ENCODE measurements around the gene HMGCLL1. TPM values are rescaled to one million over a fixed set of nuclear protein-coding genes. Genes with fewer than 3 reads are reported as not detected.

Gene HMGCLL1
- total RNA-seq, result 1 to 10 TPM; 7.2 to 9.2 TPM
- polyA plus RNA-seq (ENCODE audit: insufficient read depth, low read depth, low replicate concordance), result 2.2 TPM
- long read RNA-seq, donor 1, partial matches to known transcripts, result 0 of 1 reads
- long read RNA-seq, donor 1, other reads (novel, unspliced or antisense), result 0 of 1 reads
- long read RNA-seq, donor 2, result 0 reads

DNA sequence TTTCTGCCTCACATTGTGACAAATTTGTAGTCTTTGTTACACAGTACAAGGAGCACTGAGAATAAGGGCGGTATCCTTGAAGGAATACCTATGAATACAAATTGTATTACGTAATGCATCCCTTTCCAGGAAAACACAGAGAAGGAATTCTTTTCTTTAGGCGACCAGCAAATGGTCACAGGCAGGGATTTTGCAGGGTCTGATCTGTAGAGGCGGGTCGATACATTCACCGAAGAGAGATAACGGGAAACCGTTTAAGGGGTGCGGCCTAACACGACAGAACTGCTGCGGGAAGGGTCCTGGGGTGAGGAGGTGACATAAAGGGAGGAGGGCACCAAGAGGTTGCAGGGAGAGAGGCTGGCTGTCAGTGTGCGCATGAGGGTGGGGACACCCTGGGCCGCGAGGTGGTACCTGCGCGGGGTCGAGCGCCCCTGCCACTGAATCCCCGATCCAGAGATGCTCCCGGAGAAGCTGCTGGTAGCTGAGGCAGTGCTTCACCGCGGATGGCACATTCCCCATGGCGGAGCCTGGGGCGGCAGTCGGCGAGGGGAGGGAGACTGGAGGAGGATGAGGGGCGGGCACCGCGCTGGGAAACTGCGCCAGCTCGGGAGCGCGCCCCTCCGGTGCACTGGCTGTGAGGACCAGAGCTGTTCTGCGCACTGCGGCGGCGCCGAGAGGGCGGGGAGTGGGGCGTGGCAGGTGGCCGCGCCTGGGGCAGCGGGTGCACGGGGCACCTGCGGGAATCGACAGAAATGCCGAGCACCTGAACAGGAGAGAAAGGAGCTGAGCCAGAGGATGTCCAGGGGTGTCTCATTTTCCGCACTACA, at the start of gene HMGCLL1:
HMGCLL1 (minus strand) TSS at position 656 of the 827 bp plus-strand sequence; CDS start at position 519, 137 bp downstream.
- Histone ChIP-seq H3K36me3 (ENCODE audit: low read depth, missing control alignments) (no peaks in the 10 kb centered on the region), H3K27me3 (no peaks in the 10 kb centered on the region), H3K4me1 (no peaks in the 10 kb centered on the region), H3K4me3 (peak within 1 kb of the TSS; percentile 47 to 69), H3K9me3 (no peaks in the 10 kb centered on the region), H3K27ac (peak within 1 kb of the TSS; percentile 46 to 52)
- TF ChIP-seq, protein P1, sequence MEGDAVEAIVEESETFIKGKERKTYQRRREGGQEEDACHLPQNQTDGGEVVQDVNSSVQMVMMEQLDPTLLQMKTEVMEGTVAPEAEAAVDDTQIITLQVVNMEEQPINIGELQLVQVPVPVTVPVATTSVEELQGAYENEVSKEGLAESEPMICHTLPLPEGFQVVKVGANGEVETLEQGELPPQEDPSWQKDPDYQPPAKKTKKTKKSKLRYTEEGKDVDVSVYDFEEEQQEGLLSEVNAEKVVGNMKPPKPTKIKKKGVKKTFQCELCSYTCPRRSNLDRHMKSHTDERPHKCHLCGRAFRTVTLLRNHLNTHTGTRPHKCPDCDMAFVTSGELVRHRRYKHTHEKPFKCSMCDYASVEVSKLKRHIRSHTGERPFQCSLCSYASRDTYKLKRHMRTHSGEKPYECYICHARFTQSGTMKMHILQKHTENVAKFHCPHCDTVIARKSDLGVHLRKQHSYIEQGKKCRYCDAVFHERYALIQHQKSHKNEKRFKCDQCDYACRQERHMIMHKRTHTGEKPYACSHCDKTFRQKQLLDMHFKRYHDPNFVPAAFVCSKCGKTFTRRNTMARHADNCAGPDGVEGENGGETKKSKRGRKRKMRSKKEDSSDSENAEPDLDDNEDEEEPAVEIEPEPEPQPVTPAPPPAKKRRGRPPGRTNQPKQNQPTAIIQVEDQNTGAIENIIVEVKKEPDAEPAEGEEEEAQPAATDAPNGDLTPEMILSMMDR (IDR thresholded peaks at IDR 0.05), result no peak
- no peak for TF ChIP-seq POLR2A (IDR thresholded peaks at IDR 0.05)
- DNase-seq, result peak; percentile 84
- intact Hi-C loops (cut with DNase I; ENCODE audit: low total_unique reads), result no loop called here
- 14 to 19% methylated on average over 26 to 48 of the region's 49 CpGs for WGBS, 2 donors

DNA sequence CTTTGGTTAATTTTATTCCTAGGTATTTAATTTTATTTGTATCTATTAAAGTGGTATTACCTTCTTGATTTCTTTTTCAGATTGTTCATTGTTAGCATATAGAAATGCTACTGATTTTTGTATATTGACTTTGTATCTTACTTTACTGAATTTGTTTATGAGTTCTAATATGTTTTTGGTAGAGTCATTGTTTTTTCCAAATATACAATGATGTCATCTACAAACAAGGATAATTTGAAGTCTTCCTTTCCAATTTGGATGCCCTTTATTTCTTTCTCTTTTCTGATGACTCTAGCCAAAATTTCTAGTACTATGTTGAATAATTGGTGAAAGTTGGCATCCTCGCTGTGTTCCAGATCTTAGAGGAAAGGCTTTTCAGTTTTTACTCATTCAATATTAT, 43.0 kb upstream of the HMGCLL1 start:
- no peaks in the 10 kb centered on the region for H3K36me3 ChIP-seq (ENCODE audit: low read depth, missing control alignments)
- no peak for DNase-seq
- no peak overlapping the region for H3K27ac ChIP-seq
- no peak overlapping the region for H3K4me3 ChIP-seq
- H3K4me1 ChIP-seq, result no peaks in the 10 kb centered on the region
- no peaks in the 10 kb centered on the region for H3K27me3 ChIP-seq
- TF ChIP-seq, protein P1 (IDR thresholded peaks at IDR 0.05), result no peak
- no peak for TF ChIP-seq POLR2A (IDR thresholded peaks at IDR 0.05)
- 96 to 100% methylated on average over 1 of the region's 1 CpG for WGBS, 2 donors
- intact Hi-C loops (cut with DNase I; ENCODE audit: low total_unique reads), result no loop called here
- no peaks in the 10 kb centered on the region for H3K9me3 ChIP-seq

DNA sequence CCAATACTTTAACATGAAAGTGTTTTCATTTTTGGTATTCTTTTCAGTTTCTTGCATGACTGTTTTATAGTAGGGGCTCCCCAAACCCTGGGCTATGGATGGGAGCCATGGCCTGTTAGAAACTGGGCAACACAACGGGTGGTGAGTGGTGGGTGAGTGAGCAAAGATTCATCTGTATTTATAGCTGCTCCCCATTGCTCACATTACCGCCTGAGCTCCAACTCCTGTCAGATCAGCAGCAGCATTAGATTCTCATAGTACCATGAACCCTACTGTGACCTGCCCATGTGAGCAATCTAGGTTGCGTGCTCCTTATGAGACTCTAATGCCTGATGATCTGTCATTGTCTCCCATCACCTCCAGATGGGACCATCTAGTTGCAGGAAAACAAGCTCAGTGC, 42.3 kb upstream of the HMGCLL1 start:
- intact Hi-C loops (cut with DNase I; ENCODE audit: low total_unique reads), result no loop called here
- Histone ChIP-seq H3K36me3 (ENCODE audit: low read depth, missing control alignments) (no peaks in the 10 kb centered on the region), H3K4me3 (no peak overlapping the region), H3K27me3 (no peaks in the 10 kb centered on the region), H3K9me3 (no peaks in the 10 kb centered on the region), H3K27ac (no peak overlapping the region), H3K4me1 (no peaks in the 10 kb centered on the region)
- DNase-seq, result no peak
- TF ChIP-seq, protein P1 (IDR thresholded peaks at IDR 0.05), result no peak
- no peak for TF ChIP-seq POLR2A (IDR thresholded peaks at IDR 0.05)
- WGBS, 2 donors, result 94 to 96% methylated on average over 3 of the region's 3 CpGs

DNA sequence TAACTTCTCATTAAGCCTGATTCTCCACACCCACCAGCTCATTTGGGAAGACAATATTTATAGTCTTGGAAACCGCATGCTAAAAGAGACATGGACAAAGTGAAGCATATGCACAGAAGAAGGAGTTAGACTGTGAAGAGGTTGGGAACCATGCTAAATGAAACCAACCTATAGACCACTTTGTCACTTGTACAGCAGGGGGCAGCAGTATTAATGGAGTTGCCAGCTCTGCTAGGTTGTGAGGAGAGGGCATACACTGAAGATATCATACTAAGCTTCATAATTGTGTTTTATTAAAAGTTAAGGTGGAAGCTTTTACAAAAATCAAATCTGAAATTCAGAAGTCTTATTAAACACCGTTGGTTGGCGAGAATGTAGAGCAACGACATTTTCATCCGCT, 38.3 kb upstream of the HMGCLL1 start:
- no peak for TF ChIP-seq POLR2A (IDR thresholded peaks at IDR 0.05)
- TF ChIP-seq, protein P1 (IDR thresholded peaks at IDR 0.05), result peak in 2 of 3 experiments; percentile 18 to 26
- H3K36me3 ChIP-seq (ENCODE audit: low read depth, missing control alignments), result no peaks in the 10 kb centered on the region
- peak; percentile 62 for DNase-seq
- H3K9me3 ChIP-seq, result no peaks in the 10 kb centered on the region
- 84 to 87% methylated on average over 5 of the region's 5 CpGs for WGBS, 2 donors
- no peaks in the 10 kb centered on the region for H3K4me1 ChIP-seq
- H3K4me3 ChIP-seq, result no peak overlapping the region
- intact Hi-C loops (cut with DNase I; ENCODE audit: low total_unique reads), result no loop called here
- H3K27me3 ChIP-seq, result no peaks in the 10 kb centered on the region
- H3K27ac ChIP-seq, result no peak overlapping the region
